ENCODE data around the gene C12orf60. TPM values are rescaled to one million over a fixed set of nuclear protein-coding genes. Genes with fewer than 3 reads are reported as not detected.

The C12orf60 gene
- total RNA-seq: 2.6 and 2.7 TPM in 2 replicates

GRCh38 chr12:14803011-14803829, at the start of gene C12orf60, which contains the start of gene WBP11:
Gene C12orf60 (plus strand): TSS chr12:14803670. CDS start chr12:14822936, 19,266 bp downstream.
Gene WBP11 (minus strand): TSS chr12:14803478. CDS start chr12:14801383, 2,095 bp downstream.

GRCh38 chr12:14814014-14814413, 10.5 kb downstream of the C12orf60 start, which contains the start of gene SMCO3:
Gene SMCO3 (minus strand): TSS chr12:14814182. CDS start chr12:14806680, 7,502 bp downstream.

DNA sequence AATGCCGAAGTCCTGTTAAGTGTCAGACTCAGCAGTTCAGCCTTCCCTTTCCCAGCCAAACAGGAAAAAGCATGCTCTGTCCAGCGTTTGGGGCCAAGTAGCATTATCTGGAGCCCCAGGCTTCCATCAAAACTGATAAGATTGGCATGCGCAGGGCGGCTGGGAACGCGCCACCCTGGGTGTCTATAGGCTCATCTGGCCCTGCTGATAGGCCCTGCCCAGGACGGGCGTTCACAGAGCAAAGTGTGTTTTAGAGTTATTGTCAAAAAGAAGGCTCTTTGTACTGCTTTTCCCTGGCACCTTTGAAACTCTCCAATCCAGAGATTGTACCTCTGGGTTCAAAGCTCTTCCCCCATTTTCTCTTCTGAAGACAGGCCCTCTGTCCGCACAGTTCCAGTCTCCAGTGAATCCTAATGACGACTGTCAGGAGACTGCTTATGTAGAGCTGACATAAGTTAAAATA, 40.0 kb downstream of the C12orf60 start, which contains the start of gene ART4:
Gene ART4, minus strand, starts transcription at position 102 of the 463 bp plus-strand sequence. CDS start 413 bp downstream, outside the sequence.

Other genes with a start within 250 kb of the C12orf60 start
- gene PLBD1, start 235.8 kb upstream of the C12orf60 start, total RNA-seq: 2.8 and 3.1 TPM in 2 replicates
- not detected in 2 replicates for gene GUCY2C, start 107.1 kb upstream of the C12orf60 start, total RNA-seq
- gene WBP11, start 192 bp upstream of the C12orf60 start, total RNA-seq: 3.9 and 10.2 TPM in 2 replicates
- not detected in 2 replicates for gene SMCO3, start 10.5 kb downstream of the C12orf60 start, total RNA-seq
- 0.24 TPM in 1 of 2 replicates, not detected in the other for gene ART4, start 39.9 kb downstream of the C12orf60 start, total RNA-seq
- under 0.01 TPM in 1 of 2 replicates, not detected in the other for gene MGP, start 82.2 kb downstream of the C12orf60 start, total RNA-seq
- gene ERP27, start 134.9 kb downstream of the C12orf60 start, total RNA-seq: 0.96 TPM in 1 of 2 replicates, not detected in the other
- 0.85 and 3.6 TPM in 2 replicates for gene ARHGDIB, start 157.9 kb downstream of the C12orf60 start, total RNA-seq
- not detected in 2 replicates for gene PDE6H, start 169.4 kb downstream of the C12orf60 start, total RNA-seq